Stimulated activated CD4-positive, alpha-beta T cell treated with anti-CD3 and anti-CD28 coated beads, Interleukin-15, amount 100 ng/mL, for 48 hours (primary cell): ENCODE results near the gene MMP11.

Source experiments
- DNase-seq, 2 donors: peaks; one replicate each; pipeline ENCODE4 v3.0.0-alpha.2; 2020; ENCODE audit warnings: low read depth in 2 of 2

MMP11 gene

GRCh38 chr22:23780146-23780748, 7.6 kb downstream of the MMP11 start:
- DNase-seq: no peak

- no peak for DNase-seq
Observed at GRCh38 chr22:23781065-23781464, 8.4 kb downstream of the MMP11 start.

- DNase-seq: no peak
Observed at GRCh38 chr22:23781511-23782183, 9.0 kb downstream of the MMP11 start.

GRCh38 chr22:23782252-23782651, 9.6 kb downstream of the MMP11 start:
- DNase-seq: no peak

- DNase-seq: no peak
Observed at GRCh38 chr22:23782703-23783102, 10.1 kb downstream of the MMP11 start.

GRCh38 chr22:23783265-23784150, 10.9 kb downstream of the MMP11 start:
- DNase-seq: no peak

- DNase-seq: no peak
Observed at GRCh38 chr22:23784215-23784732, 11.6 kb downstream of the MMP11 start.

GRCh38 chr22:23786261-23786710, 13.6 kb downstream of the MMP11 start:
- no peak for DNase-seq

GRCh38 chr22:23786752-23787599, 14.3 kb downstream of the MMP11 start, which contains the start of gene SMARCB1:
Gene SMARCB1, plus strand, starts transcription at chr22:23786966. Its CDS starts 204 bp downstream, at chr22:23787170.
- peak; percentile 83 to 87 for DNase-seq

GRCh38 chr22:23787600-23787896, 14.9 kb downstream of the MMP11 start:
- no peak for DNase-seq

GRCh38 chr22:23787910-23788309, 15.3 kb downstream of the MMP11 start:
- no peak for DNase-seq

- DNase-seq: no peak
Observed at GRCh38 chr22:23789121-23789520, 16.5 kb downstream of the MMP11 start.

GRCh38 chr22:23789638-23790037, 17.0 kb downstream of the MMP11 start:
- DNase-seq: no peak

GRCh38 chr22:23790819-23791737, 18.4 kb downstream of the MMP11 start:
- DNase-seq: no peak

- DNase-seq: no peak
Observed at GRCh38 chr22:23791738-23792645, 19.3 kb downstream of the MMP11 start.

GRCh38 chr22:23793326-23793725, 20.7 kb downstream of the MMP11 start:
- no peak for DNase-seq

GRCh38 chr22:23796461-23796860, 23.8 kb downstream of the MMP11 start:
- no peak for DNase-seq

GRCh38 chr22:23800297-23801237, 27.9 kb downstream of the MMP11 start:
- no peak for DNase-seq
